ENCODE results near the gene UCN2. TPM values are rescaled to one million over a fixed set of nuclear protein-coding genes. Genes with fewer than 3 reads are reported as not detected.

UCN2 gene
- total and polyA plus RNA-seq, 2 donors (not counting 3 experiments of a cell fraction or from before 2014, with no cell fraction given), result 0.11 TPM; not detected in 1

GRCh38 chr3:48546203-48546829 lies 17.3 kb downstream of the UCN2 start:
- no peak for DNase-seq (ENCODE audit: low read depth, low spot score)

GRCh38 chr3:48544141-48544540 lies 19.4 kb downstream of the UCN2 start:
- Histone ChIP-seq H3K27me3 (ENCODE audit: control insufficient read depth in 2 of 2, insufficient read depth in 2 of 2, low read length in 2 of 2) (no peaks in the 10 kb centered on the region), H3K36me3 (ENCODE audit: control insufficient read depth in 2 of 2, extremely low read depth in 1 of 2, insufficient read depth in 2 of 2, low read length in 2 of 2) (no peaks in the 10 kb centered on the region), H3K9ac (replicated peaks; ENCODE audit: extremely low read depth, insufficient read depth, low read length) (no peak overlapping the region), H4K20me1 (replicated peaks; ENCODE audit: control insufficient read depth, extremely low read depth, insufficient read depth, low read length) (no peaks in the 10 kb centered on the region), H3K4me3 (replicated peaks in 1 of 3; ENCODE audit: insufficient read depth in 1 of 3, low read depth in 1 of 3, low read length in 3 of 3) (no peak overlapping the region), H3K9me3 (replicated peaks; ENCODE audit: control insufficient read depth, insufficient read depth, low read length) (no peaks in the 10 kb centered on the region), H3K9me1 (replicated peaks; ENCODE audit: control insufficient read depth, extremely low read depth, insufficient read depth, low read length) (no peaks in the 10 kb centered on the region), H2AFZ (ENCODE audit: low read depth, low read length) (no peak overlapping the region), H3K4me2 (ENCODE audit: insufficient read depth, low read length) (no peak overlapping the region), H3K79me2 (ENCODE audit: control insufficient read depth, insufficient read depth, low read length) (no peaks in the 10 kb centered on the region), H3K27ac (ENCODE audit: insufficient read depth, low read depth, low read length) (no peak overlapping the region), H3K4me1 (ENCODE audit: control insufficient read depth, extremely low read depth, insufficient read depth, low read length) (peaks cover 3% of the 10 kb centered on the region)
- POLR2A ChIA-PET, result no interaction called here
- dilution Hi-C loops (cut with MboI; ENCODE audit: extremely low pct_ligation_motif_present, low sequenced_read_pairs) (no loop called here), intact Hi-C loops (cut with micrococcal nuclease) (loop anchor here (10.0 kb wide), 1 partner anchor 349 kb away; no protein-coding TSS in a partner anchor)
- CTCF ChIA-PET, result interaction anchor here (0.6 to 2.4 kb wide), 2 partner anchors 47 to 108 kb away, joined by 3 to 15 read pairs; no protein-coding TSS in a partner anchor
- FAIRE-seq, result no peak
- DNase-seq (ENCODE audit: low read depth, low spot score), result no peak
- no TSS peak for BruUV-seq (replicated peaks)
- TF ChIP-seq CTCF (IDR thresholded peaks at IDR 0.05; ENCODE audit: extremely low read depth in 1 of 2, insufficient read depth in 1 of 2, low read depth in 1 of 2, low read length in 2 of 2) (no peak), FOS (IDR thresholded peaks at IDR 0.05; ENCODE audit: borderline replicate concordance, insufficient read depth, low read length) (no peak), MAX (IDR thresholded peaks at IDR 0.05; ENCODE audit: insufficient read depth, insufficient read length) (no peak), GATA2 (IDR thresholded peaks at IDR 0.05; ENCODE audit: insufficient read depth, insufficient read length, low read depth, low read length) (no peak), POLR2AphosphoS5 (IDR thresholded peaks at IDR 0.05; ENCODE audit: insufficient read depth, low read depth, low read length) (no peak), MYC (IDR thresholded peaks at IDR 0.05; ENCODE audit: low read depth, low read length) (no peak)

More at GRCh38 chr3:48546203-48546829, 17.3 kb downstream of the UCN2 start:
- Histone ChIP-seq H3K9me1 (replicated peaks; ENCODE audit: control insufficient read depth, extremely low read depth, insufficient read depth, low read length) (no peaks in the 10 kb centered on the region), H3K4me3 (replicated peaks in 1 of 3; ENCODE audit: insufficient read depth in 1 of 3, low read depth in 1 of 3, low read length in 3 of 3) (no peak overlapping the region), H3K4me2 (ENCODE audit: insufficient read depth, low read length) (no peak overlapping the region), H3K9ac (replicated peaks; ENCODE audit: extremely low read depth, insufficient read depth, low read length) (no peak overlapping the region), H4K20me1 (replicated peaks; ENCODE audit: control insufficient read depth, extremely low read depth, insufficient read depth, low read length) (no peaks in the 10 kb centered on the region), H3K36me3 (ENCODE audit: control insufficient read depth in 2 of 2, extremely low read depth in 1 of 2, insufficient read depth in 2 of 2, low read length in 2 of 2) (no peaks in the 10 kb centered on the region), H3K27me3 (ENCODE audit: control insufficient read depth in 2 of 2, insufficient read depth in 2 of 2, low read length in 2 of 2) (no peaks in the 10 kb centered on the region), H3K4me1 (ENCODE audit: control insufficient read depth, extremely low read depth, insufficient read depth, low read length) (peaks cover 3% of the 10 kb centered on the region), H2AFZ (ENCODE audit: low read depth, low read length) (no peak overlapping the region), H3K27ac (ENCODE audit: insufficient read depth, low read depth, low read length) (no peak overlapping the region), H3K79me2 (ENCODE audit: control insufficient read depth, insufficient read depth, low read length) (no peaks in the 10 kb centered on the region), H3K9me3 (replicated peaks; ENCODE audit: control insufficient read depth, insufficient read depth, low read length) (no peaks in the 10 kb centered on the region)
- ChIA-PET POLR2A (no interaction called here), CTCF (interaction anchor here (0.8 to 6.0 kb wide), 8 partner anchors 9 to 146 kb away, joined by 3 to 86 read pairs (median 6); a partner anchor contains a TSS)
- no peak for FAIRE-seq
- BruUV-seq (replicated peaks), result no TSS peak
- TF ChIP-seq MYC (IDR thresholded peaks at IDR 0.05; ENCODE audit: low read depth, low read length) (no peak), MAX (IDR thresholded peaks at IDR 0.05; ENCODE audit: insufficient read depth, insufficient read length) (peak; percentile 65), POLR2AphosphoS5 (IDR thresholded peaks at IDR 0.05; ENCODE audit: insufficient read depth, low read depth, low read length) (no peak)
- intact Hi-C loops (cut with micrococcal nuclease), result loop anchor here (1.0 to 10.0 kb wide), 2 partner anchors 73 to 352 kb away; no protein-coding TSS in a partner anchor
- dilution Hi-C loops (cut with MboI; ENCODE audit: extremely low pct_ligation_motif_present, low sequenced_read_pairs), result no loop called here
